ENCODE data around the gene APLF. TPM values are rescaled to one million over a fixed set of nuclear protein-coding genes. Genes with fewer than 3 reads are reported as not detected.

The APLF gene
- total RNA-seq, 2 experiments from 2014 or later: 4.1 to 4.3 TPM

- Histone ChIP-seq H3K36me3 (ENCODE audit: insufficient read depth, low read length) (no peaks in the 10 kb centered on the region), H3K4me3 (ENCODE audit: low read length) (no peak overlapping the region), H3K9me3 (ENCODE audit: control insufficient read depth in 1 of 2, insufficient read depth in 1 of 2, low read length in 2 of 2) (peaks cover 0 to 23% of the 10 kb centered on the region in 2 experiments), H3K27ac (ENCODE audit: low read depth in 1 of 2, low read length in 2 of 2) (no peak overlapping the region), H3K27me3 (ENCODE audit: control insufficient read depth in 1 of 2, insufficient read depth in 2 of 2, low read length in 2 of 2) (no peaks in the 10 kb centered on the region), H3K4me1 (ENCODE audit: insufficient read depth, low read length) (peaks cover 2% of the 10 kb centered on the region)
- H3K27me3 Mint-ChIP-seq: no peaks in the 10 kb centered on the region
- DNase-seq: no peak
- no peak overlapping the region for H3K27ac Mint-ChIP-seq
- no peaks in the 10 kb centered on the region for H3K36me3 Mint-ChIP-seq (ENCODE audit: low read depth)
- intact Hi-C loops (cut with DNase I, micrococcal nuclease): no loop called here
- TF ChIP-seq CTCF (IDR thresholded peaks at IDR 0.05): no peak
- ChIA-PET POLR2A (no interaction called here), CTCF (interaction anchor here (0.8 kb wide), 1 partner anchor 8 kb away, joined by 3 read pairs; no protein-coding TSS in a partner anchor)
- H3K4me3 Mint-ChIP-seq: no peak overlapping the region
- ATAC-seq (ENCODE audit: poor library complexity): no peak
- H3K4me1 Mint-ChIP-seq (ENCODE audit: low read depth): peaks cover 2% of the 10 kb centered on the region
- no peaks in the 10 kb centered on the region for H3K9me3 Mint-ChIP-seq
These were observed 20.3 kb upstream of the APLF start for GRCh38 chr2:68447118-68447517.

GRCh38 chr2:68448671-68449653 lies 18.4 kb upstream of the APLF start:
- peaks cover 21% of the 10 kb centered on the region for H3K4me1 Mint-ChIP-seq (ENCODE audit: low read depth)
- ChIA-PET CTCF (no interaction called here), POLR2A (interaction anchor here (0.9 to 1.0 kb wide), 2 partner anchors 15 to 67 kb away, joined by 3 read pairs; no protein-coding TSS in a partner anchor)
- Histone ChIP-seq H3K4me3 (ENCODE audit: low read length) (no peak overlapping the region), H3K27me3 (ENCODE audit: control insufficient read depth in 1 of 2, insufficient read depth in 2 of 2, low read length in 2 of 2) (no peaks in the 10 kb centered on the region), H3K4me1 (ENCODE audit: insufficient read depth, low read length) (peaks cover 14% of the 10 kb centered on the region), H3K9me3 (ENCODE audit: control insufficient read depth in 1 of 2, insufficient read depth in 1 of 2, low read length in 2 of 2) (peaks cover 0 to 23% of the 10 kb centered on the region in 2 experiments), H3K36me3 (ENCODE audit: insufficient read depth, low read length) (no peaks in the 10 kb centered on the region), H3K27ac (ENCODE audit: low read depth in 1 of 2, low read length in 2 of 2) (no peak overlapping the region)
- no peaks in the 10 kb centered on the region for H3K9me3 Mint-ChIP-seq
- H3K27ac Mint-ChIP-seq: no peak overlapping the region
- H3K27me3 Mint-ChIP-seq: no peaks in the 10 kb centered on the region
- no peaks in the 10 kb centered on the region for H3K36me3 Mint-ChIP-seq (ENCODE audit: low read depth)
- no peak for TF ChIP-seq CTCF (IDR thresholded peaks at IDR 0.05)
- peak; percentile 32 for ATAC-seq (ENCODE audit: poor library complexity)
- DNase-seq: peak in 2 of 14 experiments; percentile 15 to 35
- no peak overlapping the region for H3K4me3 Mint-ChIP-seq
- intact Hi-C loops (cut with DNase I, micrococcal nuclease): no loop called here

GRCh38 chr2:68452158-68452900 lies 15.1 kb upstream of the APLF start:
- ChIA-PET POLR2A (interaction anchor here (1.0 to 2.5 kb wide), 6 partner anchors 10 to 324 kb away, joined by 3 to 34 read pairs (median 4); partner anchors contain the start of genes APLF and FBXO48), CTCF (interaction anchor here (1.3 to 2.0 kb wide), 2 partner anchors 11 kb away, joined by 5 to 15 read pairs; no protein-coding TSS in a partner anchor)
- Mint-ChIP-seq H3K4me3 (no peak overlapping the region), H3K9me3 (no peaks in the 10 kb centered on the region), H3K27ac (no peak overlapping the region), H3K4me1 (ENCODE audit: low read depth) (peaks cover 21% of the 10 kb centered on the region), H3K27me3 (no peaks in the 10 kb centered on the region), H3K36me3 (ENCODE audit: low read depth) (no peaks in the 10 kb centered on the region)
- TF ChIP-seq CTCF (IDR thresholded peaks at IDR 0.05): no peak
- peaks cover 0 to 18% of the 10 kb centered on the region in 2 experiments for H3K9me3 ChIP-seq (ENCODE audit: control insufficient read depth in 1 of 2, insufficient read depth in 1 of 2, low read length in 2 of 2)
- H3K4me3 ChIP-seq (ENCODE audit: low read length): no peak overlapping the region
- no peaks in the 10 kb centered on the region for H3K36me3 ChIP-seq (ENCODE audit: insufficient read depth, low read length)
- intact Hi-C loops (cut with DNase I, micrococcal nuclease): no loop called here
- no peak overlapping the region for H3K27ac ChIP-seq (ENCODE audit: low read depth in 1 of 2, low read length in 2 of 2)
- peak; percentile 61 for ATAC-seq (ENCODE audit: poor library complexity)
- DNase-seq: peak in 3 of 14 experiments; percentile 48 to 72 (median 49)
- H3K4me1 ChIP-seq (ENCODE audit: insufficient read depth, low read length): peaks cover 14% of the 10 kb centered on the region
- H3K27me3 ChIP-seq (ENCODE audit: control insufficient read depth in 1 of 2, insufficient read depth in 2 of 2, low read length in 2 of 2): no peaks in the 10 kb centered on the region

Data from CD4-positive, alpha-beta T cell (primary cell).